ENCODE data around the gene BCORL1.

DNA sequence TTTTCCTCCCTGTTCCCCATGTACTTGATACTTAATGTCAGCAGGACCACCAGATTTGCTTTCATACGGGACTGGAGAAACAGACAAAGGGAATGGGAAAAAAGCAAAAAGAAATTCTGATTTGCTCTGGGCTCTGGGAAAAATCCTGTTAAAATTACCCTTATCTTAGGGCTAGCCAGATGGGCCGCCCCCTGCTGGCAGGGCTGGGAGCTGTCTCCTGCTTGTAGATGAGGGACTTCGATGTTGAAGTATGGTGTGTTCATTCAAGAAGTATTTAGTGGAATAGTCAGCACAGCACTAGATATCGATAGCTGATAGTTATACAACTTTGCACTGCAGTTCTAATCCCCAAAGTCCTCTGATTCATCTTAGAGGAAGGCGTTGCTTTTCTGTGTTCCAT lies 45.8 kb downstream of the BCORL1 start:
- TF ChIP-seq EP300 (IDR thresholded peaks at IDR 0.05) (no peak), POLR2A (IDR thresholded peaks at IDR 0.05) (no peak)
- TF ChIP-seq, protein P1, sequence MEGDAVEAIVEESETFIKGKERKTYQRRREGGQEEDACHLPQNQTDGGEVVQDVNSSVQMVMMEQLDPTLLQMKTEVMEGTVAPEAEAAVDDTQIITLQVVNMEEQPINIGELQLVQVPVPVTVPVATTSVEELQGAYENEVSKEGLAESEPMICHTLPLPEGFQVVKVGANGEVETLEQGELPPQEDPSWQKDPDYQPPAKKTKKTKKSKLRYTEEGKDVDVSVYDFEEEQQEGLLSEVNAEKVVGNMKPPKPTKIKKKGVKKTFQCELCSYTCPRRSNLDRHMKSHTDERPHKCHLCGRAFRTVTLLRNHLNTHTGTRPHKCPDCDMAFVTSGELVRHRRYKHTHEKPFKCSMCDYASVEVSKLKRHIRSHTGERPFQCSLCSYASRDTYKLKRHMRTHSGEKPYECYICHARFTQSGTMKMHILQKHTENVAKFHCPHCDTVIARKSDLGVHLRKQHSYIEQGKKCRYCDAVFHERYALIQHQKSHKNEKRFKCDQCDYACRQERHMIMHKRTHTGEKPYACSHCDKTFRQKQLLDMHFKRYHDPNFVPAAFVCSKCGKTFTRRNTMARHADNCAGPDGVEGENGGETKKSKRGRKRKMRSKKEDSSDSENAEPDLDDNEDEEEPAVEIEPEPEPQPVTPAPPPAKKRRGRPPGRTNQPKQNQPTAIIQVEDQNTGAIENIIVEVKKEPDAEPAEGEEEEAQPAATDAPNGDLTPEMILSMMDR (IDR thresholded peaks at IDR 0.05), result peak; percentile 28 to 69 (median 54)

Data from upper lobe of left lung (tissue), 4 donors.